ENCODE measurements around the gene ERG. TPM values are rescaled to one million over a fixed set of nuclear protein-coding genes. Genes with fewer than 3 reads are reported as not detected.

Gene ERG
- total RNA-seq, 1 donor from 2014 or later: not detected

DNA sequence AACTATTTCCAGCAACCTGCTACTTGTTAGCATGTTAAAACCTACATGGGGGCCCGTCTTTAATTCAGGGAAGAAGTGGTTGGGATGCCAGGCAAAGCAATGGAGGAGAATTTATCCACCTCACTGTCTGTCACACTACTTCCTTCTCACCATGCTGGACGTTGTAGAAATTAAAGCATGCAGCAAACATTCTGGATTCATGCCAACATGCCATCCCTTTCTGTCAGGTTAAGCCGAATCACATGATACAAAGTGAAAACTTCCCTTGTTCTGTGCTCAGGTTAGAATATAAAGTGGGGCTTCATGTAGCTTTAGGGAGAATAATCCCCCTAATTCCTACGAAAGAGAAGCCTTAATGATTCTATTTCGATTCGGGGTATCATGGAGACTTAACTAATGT, 95.5 kb downstream of the ERG start:
- TF ChIP-seq EZH2 (IDR thresholded peaks at IDR 0.05): no peak
- no peak for TF ChIP-seq EZH2phosphoT487 (IDR thresholded peaks at IDR 0.05)
- H3K27ac ChIP-seq: no peak overlapping the region
- peaks cover 19% of the 10 kb centered on the region for H3F3A ChIP-seq (ENCODE audit: low read depth)
- no peak overlapping the region for H3K4me3 ChIP-seq
- no peaks in the 10 kb centered on the region for H3K36me3 ChIP-seq
- Mint-ChIP-seq H3K36me3 (no peaks in the 10 kb centered on the region), H3K9me3 (no peaks in the 10 kb centered on the region), H3K27me3 (ENCODE audit: insufficient read depth, low read depth) (peaks cover 4% of the 10 kb centered on the region), H3K4me3 (no peak overlapping the region), H3K27ac (no peak overlapping the region), H3K4me1 (peaks cover 14% of the 10 kb centered on the region)
- no peaks in the 10 kb centered on the region for H3K9me3 ChIP-seq (ENCODE audit: low read depth)
- DNase-seq (ENCODE audit: low spot score): no peak
- H2AFZ ChIP-seq (replicated peaks): no peak overlapping the region
- H3K4me1 ChIP-seq: peaks cover 23% of the 10 kb centered on the region
- H3K79me2 ChIP-seq (ENCODE audit: low read depth): no peaks in the 10 kb centered on the region
- H3K4me2 ChIP-seq: no peak overlapping the region
- H4K20me1 ChIP-seq (ENCODE audit: low read depth): no peaks in the 10 kb centered on the region
- no peak overlapping the region for H3K9ac ChIP-seq
- peaks cover 24% of the 10 kb centered on the region for H3K27me3 ChIP-seq

DNA sequence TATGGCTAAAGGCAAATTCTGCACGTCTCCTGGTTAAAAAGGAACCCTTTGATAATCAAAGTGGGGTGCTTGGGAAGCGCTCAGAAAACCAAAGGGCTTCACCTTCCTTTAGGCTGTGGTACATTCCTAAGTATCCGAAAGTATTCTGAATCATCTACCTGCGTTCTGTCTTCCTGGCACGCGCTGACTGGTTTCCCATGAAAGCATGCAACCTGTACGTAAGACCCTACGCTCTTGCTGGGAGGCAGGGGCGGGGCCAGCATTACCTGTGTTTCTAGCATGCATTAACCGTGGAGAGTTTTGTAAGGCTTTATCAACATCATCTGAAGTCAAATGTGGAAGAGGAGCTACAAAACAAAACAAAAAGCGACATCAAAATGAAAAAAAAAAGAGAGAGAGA, 96.0 kb downstream of the ERG start:
- TF ChIP-seq, protein P1, sequence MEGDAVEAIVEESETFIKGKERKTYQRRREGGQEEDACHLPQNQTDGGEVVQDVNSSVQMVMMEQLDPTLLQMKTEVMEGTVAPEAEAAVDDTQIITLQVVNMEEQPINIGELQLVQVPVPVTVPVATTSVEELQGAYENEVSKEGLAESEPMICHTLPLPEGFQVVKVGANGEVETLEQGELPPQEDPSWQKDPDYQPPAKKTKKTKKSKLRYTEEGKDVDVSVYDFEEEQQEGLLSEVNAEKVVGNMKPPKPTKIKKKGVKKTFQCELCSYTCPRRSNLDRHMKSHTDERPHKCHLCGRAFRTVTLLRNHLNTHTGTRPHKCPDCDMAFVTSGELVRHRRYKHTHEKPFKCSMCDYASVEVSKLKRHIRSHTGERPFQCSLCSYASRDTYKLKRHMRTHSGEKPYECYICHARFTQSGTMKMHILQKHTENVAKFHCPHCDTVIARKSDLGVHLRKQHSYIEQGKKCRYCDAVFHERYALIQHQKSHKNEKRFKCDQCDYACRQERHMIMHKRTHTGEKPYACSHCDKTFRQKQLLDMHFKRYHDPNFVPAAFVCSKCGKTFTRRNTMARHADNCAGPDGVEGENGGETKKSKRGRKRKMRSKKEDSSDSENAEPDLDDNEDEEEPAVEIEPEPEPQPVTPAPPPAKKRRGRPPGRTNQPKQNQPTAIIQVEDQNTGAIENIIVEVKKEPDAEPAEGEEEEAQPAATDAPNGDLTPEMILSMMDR (IDR thresholded peaks at IDR 0.05): no peak
- TF ChIP-seq EZH2 (IDR thresholded peaks at IDR 0.05) (no peak), EZH2phosphoT487 (IDR thresholded peaks at IDR 0.05) (no peak)
- peaks cover 23% of the 10 kb centered on the region for H3K4me1 ChIP-seq
- no peaks in the 10 kb centered on the region for H3K79me2 ChIP-seq (ENCODE audit: low read depth)
- no peaks in the 10 kb centered on the region for H3K9me3 ChIP-seq (ENCODE audit: low read depth)
- H3K4me3 ChIP-seq: no peak overlapping the region
- DNase-seq (ENCODE audit: low spot score): no peak
- H3K27me3 ChIP-seq: peaks cover 29% of the 10 kb centered on the region
- no peaks in the 10 kb centered on the region for H4K20me1 ChIP-seq (ENCODE audit: low read depth)
- H3F3A ChIP-seq (ENCODE audit: low read depth): peaks cover 19% of the 10 kb centered on the region
- Mint-ChIP-seq H3K27me3 (ENCODE audit: insufficient read depth, low read depth) (peaks cover 4% of the 10 kb centered on the region), H3K36me3 (no peaks in the 10 kb centered on the region), H3K4me1 (peaks cover 14% of the 10 kb centered on the region), H3K9me3 (no peaks in the 10 kb centered on the region), H3K4me3 (no peak overlapping the region), H3K27ac (no peak overlapping the region)
- no peaks in the 10 kb centered on the region for H3K36me3 ChIP-seq
- H3K4me2 ChIP-seq: no peak overlapping the region
- H3K27ac ChIP-seq: no peak overlapping the region
- no peak overlapping the region for H3K9ac ChIP-seq
- no peak overlapping the region for H2AFZ ChIP-seq (replicated peaks)

DNA sequence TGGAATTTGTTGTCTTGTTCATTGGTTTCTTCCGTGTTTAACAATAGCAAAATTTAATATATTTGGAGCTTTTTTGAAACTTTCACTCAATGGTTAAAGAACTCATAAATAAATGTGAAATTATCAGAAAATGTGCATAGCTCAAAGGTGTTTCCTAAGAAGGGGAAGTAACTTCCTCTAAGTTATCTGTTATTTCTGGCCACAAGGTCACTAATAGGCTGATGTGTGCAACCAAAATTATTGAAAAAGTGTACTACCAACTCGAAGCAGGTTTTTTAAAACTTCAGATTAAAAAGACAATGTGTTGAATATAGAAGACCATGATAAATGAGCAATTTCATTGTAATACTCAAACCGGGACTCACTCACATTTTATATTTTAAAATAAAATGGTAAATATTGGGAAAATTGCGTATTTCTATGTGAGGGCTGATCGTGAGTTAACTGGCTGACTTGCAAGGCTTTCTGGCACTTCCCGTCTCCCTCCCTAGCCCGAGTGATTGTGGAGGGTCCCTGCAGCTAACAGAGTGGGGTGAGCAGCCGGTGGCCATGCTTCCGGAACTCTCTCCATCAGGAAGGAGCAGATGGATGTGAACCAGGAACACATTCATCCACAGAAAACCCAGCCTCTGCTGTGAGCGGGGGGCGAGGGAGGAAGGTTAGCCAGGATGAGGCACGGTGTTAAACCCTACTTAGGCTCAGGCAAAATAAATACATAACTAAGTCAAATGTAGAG, 96.9 kb downstream of the ERG start:
- peaks cover 19% of the 10 kb centered on the region for H3F3A ChIP-seq (ENCODE audit: low read depth)
- no peaks in the 10 kb centered on the region for H4K20me1 ChIP-seq (ENCODE audit: low read depth)
- H3K27me3 Mint-ChIP-seq (ENCODE audit: insufficient read depth, low read depth): peaks cover 4% of the 10 kb centered on the region
- no peak overlapping the region for H3K4me3 ChIP-seq
- no peaks in the 10 kb centered on the region for H3K9me3 ChIP-seq (ENCODE audit: low read depth)
- H3K27me3 ChIP-seq: peaks cover 31% of the 10 kb centered on the region
- no peaks in the 10 kb centered on the region for H3K36me3 Mint-ChIP-seq
- no peak overlapping the region for H3K27ac Mint-ChIP-seq
- H3K4me3 Mint-ChIP-seq: no peak overlapping the region
- H3K27ac ChIP-seq: no peak overlapping the region
- peaks cover 19% of the 10 kb centered on the region for H3K4me1 ChIP-seq
- H3K4me1 Mint-ChIP-seq: peaks cover 20% of the 10 kb centered on the region
- TF ChIP-seq EZH2phosphoT487 (IDR thresholded peaks at IDR 0.05) (no peak), EZH2 (IDR thresholded peaks at IDR 0.05) (no peak)
- TF ChIP-seq, protein P1 (IDR thresholded peaks at IDR 0.05): no peak
- no peak for DNase-seq (ENCODE audit: low spot score)
- H2AFZ ChIP-seq (replicated peaks): no peak overlapping the region
- H3K79me2 ChIP-seq (ENCODE audit: low read depth): no peaks in the 10 kb centered on the region
- no peak overlapping the region for H3K9ac ChIP-seq
- H3K36me3 ChIP-seq: no peaks in the 10 kb centered on the region
- no peak overlapping the region for H3K4me2 ChIP-seq
- peaks cover 3% of the 10 kb centered on the region for H3K9me3 Mint-ChIP-seq

All from neural progenitor cell (in vitro differentiated cells).